Umbilical cord (tissue), 2 donors: ENCODE data around the gene CSAD. TPM values are rescaled to one million over a fixed set of nuclear protein-coding genes. Genes with fewer than 3 reads are reported as not detected.

Source experiments
- DNase-seq: peaks from one replicate; pipeline ENCODE4 v3.0.0-alpha.2; 2015; ENCODE audit warnings: low spot score
- total RNA-seq: library from RNA; depleted of rRNA; stranded (reverse); fragments of >200 nt; gene quantifications from one replicate; pipeline ENCODE4 v1.2.3, GENCODE V29; 2014; ENCODE audit warnings: low replicate concordance; ENCODE audit not compliant: insufficient read depth

CSAD gene
- total RNA-seq, 1 donor from 2014 or later: 11.1 TPM

DNA sequence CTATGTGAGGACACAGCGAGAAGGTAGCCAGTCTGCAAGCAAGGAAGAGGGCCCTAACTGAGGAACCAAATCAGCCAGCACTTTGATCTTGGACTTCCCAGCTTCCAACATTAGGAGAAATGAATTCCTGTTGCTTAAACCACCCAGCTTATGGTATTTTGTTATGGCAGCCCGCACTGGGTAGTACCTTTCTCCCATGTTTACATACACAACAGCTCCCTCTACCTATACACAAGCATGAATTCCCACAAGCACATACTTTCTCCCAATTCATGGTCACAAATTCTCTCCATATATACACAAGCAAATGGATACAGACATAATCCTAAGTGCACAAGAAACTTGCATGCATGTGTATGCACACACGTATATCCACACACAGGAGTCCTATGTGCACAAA, 19.0 kb upstream of the CSAD start:
- DNase-seq: no peak

GRCh38 chr12:53198486-53199110, 17.9 kb upstream of the CSAD start:
- DNase-seq: no peak

DNA sequence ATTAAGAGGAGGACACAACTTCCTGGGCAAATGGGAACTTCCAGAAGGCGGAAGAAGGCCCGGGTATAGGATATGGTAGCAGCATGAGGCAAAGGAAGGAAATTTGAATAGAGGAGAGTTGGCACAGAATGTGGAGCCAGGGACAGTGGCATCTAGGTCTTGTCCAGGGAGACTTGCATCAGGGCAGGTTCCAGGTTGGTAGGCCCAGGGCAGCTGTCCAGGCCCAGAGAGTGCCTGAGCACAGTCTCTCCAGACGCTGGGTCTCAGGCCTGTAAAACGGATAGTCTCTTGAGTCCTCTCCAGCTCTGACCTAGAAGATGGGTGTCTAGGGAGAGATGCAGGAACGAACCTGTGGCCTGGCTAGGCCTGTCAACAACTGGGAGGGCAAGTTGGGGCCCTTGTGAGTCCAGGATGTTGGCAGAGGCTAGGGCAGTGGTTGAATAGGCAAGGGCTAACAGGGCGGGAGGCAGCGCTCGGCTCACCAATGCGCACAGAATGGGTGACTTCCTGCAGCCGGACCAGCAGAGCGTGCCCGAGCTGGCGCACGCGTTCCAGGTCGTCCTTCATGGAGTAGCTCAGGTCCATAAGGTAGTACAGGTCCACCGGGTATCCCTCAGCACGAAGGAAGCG, 16.4 kb upstream of the CSAD start:
- no peak for DNase-seq

DNA sequence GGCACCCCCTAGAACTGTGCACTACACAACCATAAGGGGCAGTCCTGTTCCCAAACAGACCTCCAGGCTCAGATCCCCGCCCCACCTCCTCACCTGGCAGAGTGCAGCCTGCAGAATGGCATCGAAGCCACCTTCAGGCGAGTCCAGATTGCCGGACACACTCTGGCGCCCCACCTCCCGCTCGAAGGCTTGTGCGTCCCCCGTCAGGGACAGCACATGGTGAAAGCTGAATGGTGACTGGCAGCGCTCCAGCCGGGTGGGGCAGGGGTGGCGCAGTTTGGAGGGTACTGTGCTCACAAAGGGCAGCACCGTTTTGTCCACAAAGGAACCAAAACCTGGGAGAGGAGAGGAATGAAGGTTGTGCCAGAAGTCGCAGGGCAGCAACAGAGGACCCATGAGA, 15.8 kb upstream of the CSAD start:
- no peak for DNase-seq

- no peak for DNase-seq
Observed at GRCh38 chr12:53195516-53196420, 15.0 kb upstream of the CSAD start.

DNA sequence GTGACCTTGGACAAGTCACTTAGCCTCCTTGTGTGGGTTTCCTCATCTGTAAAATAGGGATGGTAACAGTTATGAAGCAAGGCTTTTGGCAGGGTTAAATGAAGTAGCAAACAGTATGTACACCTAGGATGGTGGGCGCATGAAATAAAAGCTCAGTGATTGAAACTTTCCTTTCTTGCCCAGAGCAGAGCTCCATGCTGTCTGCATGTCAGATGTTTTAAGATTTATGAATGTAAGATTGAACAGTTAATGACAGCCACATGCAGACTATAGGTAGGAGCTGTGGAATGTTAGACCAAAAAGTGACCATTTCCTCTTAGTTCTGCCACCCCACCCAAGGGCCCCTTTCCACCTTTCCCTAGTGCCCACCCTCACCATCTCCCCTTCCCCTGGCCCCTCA, 14.2 kb upstream of the CSAD start:
- DNase-seq: no peak

GRCh38 chr12:53193985-53194716, 13.4 kb upstream of the CSAD start:
- DNase-seq: no peak

GRCh38 chr12:53193040-53193439, 12.3 kb upstream of the CSAD start:
- no peak for DNase-seq

DNA sequence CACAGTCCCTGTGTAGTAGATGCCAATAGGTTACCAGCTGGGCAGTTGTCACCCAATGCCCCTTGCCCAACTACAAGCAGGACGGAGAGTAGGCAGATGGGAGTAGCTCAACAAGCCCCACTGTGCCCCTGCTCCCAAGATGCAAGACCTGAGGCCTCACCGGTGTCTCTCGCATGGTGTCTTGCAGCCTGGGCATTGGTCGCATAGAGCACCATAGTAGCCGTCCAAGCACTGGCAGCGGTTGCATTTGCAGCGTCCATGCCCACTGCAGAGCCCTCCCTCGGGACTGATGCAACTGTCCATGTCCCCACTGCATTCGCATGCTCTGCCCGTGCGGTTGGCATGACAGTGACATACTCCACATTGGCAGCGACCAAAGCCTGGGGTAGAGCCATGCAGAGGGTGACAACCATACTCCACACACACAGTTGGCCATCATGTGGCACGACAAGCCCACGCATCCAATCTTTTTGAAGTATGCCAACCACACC, 11.9 kb upstream of the CSAD start:
- no peak for DNase-seq

- DNase-seq: no peak
Observed at GRCh38 chr12:53191885-53192530, 11.3 kb upstream of the CSAD start.

- no peak for DNase-seq
Observed at GRCh38 chr12:53191096-53191884, 10.6 kb upstream of the CSAD start.

GRCh38 chr12:53190108-53190729, 9.5 kb upstream of the CSAD start:
- DNase-seq: no peak

GRCh38 chr12:53187145-53187899, 6.6 kb upstream of the CSAD start:
- no peak for DNase-seq

GRCh38 chr12:53186745-53187144, 6.0 kb upstream of the CSAD start:
- DNase-seq: no peak

DNA sequence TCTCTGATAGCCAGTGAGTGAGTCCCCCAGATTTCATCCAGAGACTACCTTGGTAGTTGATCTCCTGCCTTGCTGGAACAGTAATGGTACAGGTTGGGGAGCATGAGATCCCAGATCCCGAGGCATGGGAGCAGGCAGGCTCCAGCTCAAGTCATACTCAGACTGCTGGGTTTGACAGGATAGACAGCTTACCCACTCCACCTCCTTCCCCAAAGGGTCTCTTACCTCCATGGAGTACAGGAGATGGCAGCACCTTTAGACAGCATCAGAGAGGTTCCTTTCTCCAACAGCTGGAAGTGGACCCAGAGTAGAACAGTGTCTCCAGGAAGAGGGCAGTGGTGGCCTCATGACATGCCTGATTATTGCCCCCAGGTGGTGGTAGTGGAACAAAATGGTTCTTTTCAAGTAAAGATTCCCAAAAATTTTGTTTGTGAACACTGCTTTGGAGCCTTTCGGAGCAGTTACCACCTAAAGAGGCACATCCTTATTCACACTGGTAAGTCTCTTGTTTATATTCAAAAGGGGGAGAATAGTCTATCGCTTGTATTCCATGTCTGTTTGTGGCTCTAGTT, 4.9 kb upstream of the CSAD start:
- DNase-seq: no peak

DNA sequence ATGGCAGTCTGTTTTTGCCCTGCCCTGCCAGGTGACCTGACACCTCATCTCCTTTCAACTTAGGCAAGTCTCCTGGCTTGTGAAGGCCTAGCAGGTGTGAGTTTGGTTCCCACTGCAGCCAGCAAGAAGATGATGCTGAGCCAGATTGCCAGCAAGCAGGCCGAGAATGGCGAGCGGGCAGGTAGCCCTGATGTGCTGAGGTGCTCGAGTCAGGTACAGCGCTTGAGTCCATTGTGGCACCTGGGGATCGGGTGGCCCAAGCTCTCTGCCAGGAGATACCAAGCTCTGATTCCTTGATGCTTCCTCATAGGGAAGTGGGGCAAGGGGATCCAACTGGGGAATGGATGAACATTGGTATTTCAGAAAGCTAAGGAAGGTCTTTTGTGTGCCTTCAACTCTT, 4.1 kb upstream of the CSAD start:
- DNase-seq: no peak

DNA sequence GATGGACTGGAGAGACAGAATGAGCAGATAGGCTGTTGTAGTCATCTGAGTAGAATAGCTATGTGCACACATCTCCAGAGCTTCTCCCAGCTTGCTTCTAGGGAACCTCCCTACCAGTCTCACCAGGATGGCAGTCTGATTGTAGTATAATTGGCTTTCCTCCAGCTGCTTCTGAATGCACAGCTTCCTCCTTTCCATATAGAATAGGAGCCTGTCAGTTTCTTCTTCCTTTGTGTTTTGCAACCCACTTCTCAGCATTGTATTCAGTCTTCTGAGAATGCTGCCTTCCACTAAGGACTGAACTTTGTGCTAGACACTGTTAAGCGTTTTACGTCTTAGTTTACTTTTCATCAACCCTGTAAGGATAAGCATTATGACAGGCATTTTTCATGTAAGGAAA, 2.2 kb upstream of the CSAD start:
- no peak for DNase-seq

- DNase-seq: no peak
Observed at GRCh38 chr12:53181935-53182334, 1.2 kb upstream of the CSAD start.
